Mucosa of descending colon (tissue), 3 donors: ENCODE results near the gene NUDT22. TPM values are rescaled to one million over a fixed set of nuclear protein-coding genes. Genes with fewer than 3 reads are reported as not detected.
"Not testable (repeated sequence)": the region's sequence is repeated elsewhere in the genome, so short reads cannot be mapped to it uniquely, and the experiment has no call there.

Experiments
- ATAC-seq: fragments of 200-7000 bp; cut with Tn5 transposase; one replicate; pipeline ENCODE4 v1.9.1; 2020; ENCODE audit warnings: mild to moderate bottlenecking, moderate library complexity
- DNase-seq, 3 donors: peaks; one replicate each; pipeline ENCODE4 v3.0.0-alpha.2; 2020
- H3K36me3 ChIP-seq: fragments of 200-600 bp; one replicate; pipeline ENCODE4 v1.8.0; 2021; ENCODE audit warnings: low read depth, mild to moderate bottlenecking
- H3K4me1 ChIP-seq: fragments of 200-600 bp; one replicate; pipeline ENCODE4 v1.8.0; 2021; ENCODE audit warnings: low read depth, mild to moderate bottlenecking
- H3K4me3 ChIP-seq: fragments of 200-600 bp; one replicate; pipeline ENCODE4 v1.8.0; 2021; ENCODE audit warnings: mild to moderate bottlenecking
- H3K9me3 ChIP-seq: fragments of 200-600 bp; one replicate; pipeline ENCODE4 v1.8.0; 2021; ENCODE audit warnings: mild to moderate bottlenecking
- CTCF ChIP-seq: fragments of 200-600 bp; IDR thresholded peaks from one replicate; pipeline ENCODE4 v1.8.0; 2022; ENCODE audit warnings: antibody characterized with exemption, mild to moderate bottlenecking
- intact Hi-C, 2 donors: fragments of 100-400 bp; cut with DNase I in 1 of 2; cut with micrococcal nuclease in 1 of 2; formaldehyde crosslinking; loops; one replicate each; pipeline versions ENCODE4 v1.11.0 to v1.11.1; 2022; cut with DNase I, micrococcal nuclease
- total RNA-seq, 3 donors: library from RNA; stranded (reverse); fragmentation: NEBNext Ultra II Directional in 2 of 3; extraction: Animal tissue kit (Norgen Biotek cat#: 25700) in 2 of 3; gene quantifications; one replicate each; pipeline versions ENCODE4 v1.2.1 to v1.2.4, GENCODE V29; 2021 to 2023
- donor health status: DM: no; HTN: no; CAD: no; lungs with moderate emphysema.
- donor health status: DM: no; HTN: no; CAD: no.
- donor health status: DM: no; HTN: yes; CAD: no.

The NUDT22 gene
- total RNA-seq, 3 donors from 2014 or later: 81.6 to 137 (median 119) TPM

- ATAC-seq (peak; percentile 4), DNase-seq (peak; percentile 76 to 89 (median 81))
- no peak for TF ChIP-seq CTCF
- H3K4me3 ChIP-seq: peak overlapping the region; percentile 44
- H3K9me3 ChIP-seq: no peaks in the 10 kb centered on the region
- intact Hi-C loops: loop anchor here in 1 of 2 donors (10.0 kb wide), 1 partner anchor 61 kb away; the partner anchor contains the start of gene STIP1
- no peaks in the 10 kb centered on the region for H3K36me3 ChIP-seq
- peaks cover 30% of the 10 kb centered on the region for H3K4me1 ChIP-seq
Measured at GRCh38 chr11:64245797-64246620, 19.9 kb downstream of the NUDT22 start.

GRCh38 chr11:64246621-64246870 is 20.5 kb downstream of the NUDT22 start:
- ATAC-seq: peak; percentile 1
- not testable (repeated sequence) for H3K9me3 ChIP-seq, H3K36me3 ChIP-seq, DNase-seq
- H3K4me1 ChIP-seq: peaks cover 30% of the 10 kb centered on the region
- intact Hi-C loops: loop anchor here in 1 of 2 donors (10.0 kb wide), 1 partner anchor 62 kb away; the partner anchor contains the start of gene STIP1
- peak overlapping the region; percentile 44 for H3K4me3 ChIP-seq
- peak; percentile 8 for TF ChIP-seq CTCF

GRCh38 chr11:64246871-64247728 is 21.0 kb downstream of the NUDT22 start, which contains the start of gene PPP1R14B:
Gene PPP1R14B, minus strand, starts transcription at chr11:64246943. Its CDS starts 270 bp downstream, at chr11:64246673.
- H3K9me3 ChIP-seq: no peaks in the 10 kb centered on the region
- ATAC-seq (peak; percentile 69), DNase-seq (peak; percentile 92 to 94 (median 94))
- intact Hi-C loops: loop anchor here in 1 of 2 donors (10.0 kb wide), 1 partner anchor 62 kb away; the partner anchor contains the start of gene STIP1
- H3K4me3 ChIP-seq: peak within 1 kb of the TSS; percentile 44
- H3K36me3 ChIP-seq: no peaks in the 10 kb centered on the region
- H3K4me1 ChIP-seq: peaks cover 30% of the 10 kb centered on the region
- TF ChIP-seq CTCF: no peak

GRCh38 chr11:64247729-64248531 is 21.9 kb downstream of the NUDT22 start:
- Histone ChIP-seq H3K4me1 (peaks cover 30% of the 10 kb centered on the region), H3K9me3 (no peaks in the 10 kb centered on the region), H3K4me3 (no peak overlapping the region), H3K36me3 (no peaks in the 10 kb centered on the region)
- DNase-seq (peak in 1 of 3 donors; percentile 20), ATAC-seq (no peak)
- intact Hi-C loops: loop anchor here in 1 of 2 donors (10.0 kb wide), 1 partner anchor 63 kb away; the partner anchor contains the start of gene STIP1
- no peak for TF ChIP-seq CTCF

GRCh38 chr11:64248578-64248977 is 22.5 kb downstream of the NUDT22 start:
- TF ChIP-seq CTCF: no peak
- no peaks in the 10 kb centered on the region for H3K9me3 ChIP-seq
- no peak overlapping the region for H3K4me3 ChIP-seq
- ATAC-seq (no peak), DNase-seq (peak in 2 of 3 donors; percentile 47 to 63)
- intact Hi-C loops: loop anchor here in 1 of 2 donors (10.0 kb wide), 1 partner anchor 64 kb away; the partner anchor contains the start of gene STIP1
- peaks cover 30% of the 10 kb centered on the region for H3K4me1 ChIP-seq
- no peaks in the 10 kb centered on the region for H3K36me3 ChIP-seq
